Smooth muscle cell (in vitro differentiated cells): Measurements from ENCODE around the gene ESYT2. TPM values are rescaled to one million over a fixed set of nuclear protein-coding genes. Genes with fewer than 3 reads are reported as not detected.

Experiments used
- DNase-seq: peaks from one replicate; lab custom pipeline; 2025; ENCODE audit not compliant: unreplicated experiment; lab: John Stamatoyannopoulos, UW
- H2AFZ ChIP-seq: fragments of 200-600 bp; sonication (generic); 2 replicates; pipeline ENCODE4 v1.6.0; 2016; ENCODE audit warnings: antibody characterized with exemption, low read depth, mild to moderate bottlenecking
- H3F3A ChIP-seq: fragments of 200-600 bp; sonication (generic); 2 replicates; pipeline ENCODE4 v1.6.0; 2017; ENCODE audit warnings: antibody characterized with exemption, low read depth
- H3K27ac ChIP-seq: fragments of 200-600 bp; sonication (generic); 2 replicates; pipeline ENCODE4 v1.5.1; 2016; ENCODE audit warnings: low read depth, mild to moderate bottlenecking
- H3K27me3 ChIP-seq: fragments of 200-600 bp; sonication (generic); 2 replicates; pipeline ENCODE4 v1.6.1; 2016; ENCODE audit warnings: low read depth, mild to moderate bottlenecking
- H3K36me3 ChIP-seq: fragments of 200-600 bp; sonication (generic); 2 replicates; pipeline ENCODE4 v1.5.1; 2016; ENCODE audit warnings: low read depth
- H3K4me1 ChIP-seq: fragments of 200-600 bp; sonication (generic); 2 replicates; pipeline ENCODE4 v1.5.1; 2016; ENCODE audit warnings: low read depth
- H3K4me2 ChIP-seq: fragments of 200-600 bp; sonication (generic); 2 replicates; pipeline ENCODE4 v1.6.0; 2016; ENCODE audit warnings: mild to moderate bottlenecking
- H3K4me3 ChIP-seq: fragments of 200-600 bp; sonication (generic); 2 replicates; pipeline ENCODE4 v1.5.1; 2016; ENCODE audit warnings: mild to moderate bottlenecking
- H3K79me2 ChIP-seq: fragments of 200-600 bp; sonication (generic); 2 replicates; pipeline ENCODE4 v1.6.0; 2016; ENCODE audit warnings: low read depth, mild to moderate bottlenecking
- H3K9ac ChIP-seq: fragments of 200-600 bp; sonication (generic); 2 replicates; pipeline ENCODE4 v1.6.0; 2016; ENCODE audit warnings: low read depth
- H3K9me3 ChIP-seq: fragments of 200-600 bp; sonication (generic); replicated peaks from 2 replicates; pipeline ENCODE4 v1.5.1; 2016; ENCODE audit warnings: low read depth
- H4K20me1 ChIP-seq: fragments of 200-600 bp; sonication (generic); 2 replicates; pipeline ENCODE4 v1.6.0; 2016; ENCODE audit warnings: low read depth
- WGBS: methylation state at CpG from one replicate; pipeline ENCODE4 v1.1.7; 2016; ENCODE audit warnings: low lambda C conversion rate; 5-methylcytosine and 5-hydroxymethylcytosine counted together
- polyA plus RNA-seq: library from polyadenylated mRNA; unstranded; fragments of >200 nt; fragmentation: Nextera tagmentation; extraction: Ambion mirVana; gene quantifications from 2 replicates; pipeline ENCODE4 v1.2.1, GENCODE V29; 2016
- total RNA-seq: library from RNA; depleted of rRNA; stranded (reverse); fragments of >200 nt; gene quantifications from 2 replicates; pipeline ENCODE4 v1.2.3, GENCODE V29; 2014
- TF ChIP-seq, protein P1 (sequence below): fragments of 200-600 bp; sonication (generic); IDR thresholded peaks from 2 replicates; pipeline ENCODE4 v1.5.1; 2017; ENCODE audit warnings: borderline replicate concordance, mild to moderate bottlenecking, antibody characterized with exemption; ENCODE audit not compliant: insufficient read depth, poor library complexity, severe bottlenecking

ESYT2 gene
- total and polyA plus RNA-seq, 2 experiments from 2014 or later = 27.9 to 69.4 TPM

DNA sequence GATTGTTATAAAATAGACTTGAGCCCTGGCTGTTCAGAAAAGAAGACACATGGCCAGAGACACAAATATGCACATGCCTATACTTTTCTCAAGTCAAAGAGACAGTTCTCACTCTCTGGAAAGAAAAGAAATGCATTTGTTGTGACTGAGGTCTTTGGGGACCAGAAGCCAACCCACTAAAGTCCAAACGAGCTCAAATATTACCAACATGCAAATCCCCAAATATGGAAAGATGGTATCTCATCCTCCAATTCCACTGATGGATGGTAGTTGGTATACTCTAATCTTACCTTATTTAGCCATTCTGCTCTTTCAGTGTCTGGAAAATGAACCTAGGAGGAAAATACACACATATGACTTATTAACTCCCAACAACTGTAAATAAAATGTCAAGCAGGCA lies 30.6 kb downstream of the ESYT2 start:
- Histone ChIP-seq H3K27me3 (no peaks in the 10 kb centered on the region), H3K4me2 (no peak overlapping the region), H3K9ac (no peak overlapping the region), H3K4me3 (no peak overlapping the region), H4K20me1 (peaks cover 63% of the 10 kb centered on the region), H3K79me2 (peaks cover 68% of the 10 kb centered on the region), H2AFZ (no peak overlapping the region), H3K4me1 (no peaks in the 10 kb centered on the region), H3K36me3 (peaks cover 3% of the 10 kb centered on the region), H3K27ac (no peak overlapping the region), H3K9me3 (no peaks in the 10 kb centered on the region), H3F3A (no peaks in the 10 kb centered on the region)
- TF ChIP-seq, protein P1, sequence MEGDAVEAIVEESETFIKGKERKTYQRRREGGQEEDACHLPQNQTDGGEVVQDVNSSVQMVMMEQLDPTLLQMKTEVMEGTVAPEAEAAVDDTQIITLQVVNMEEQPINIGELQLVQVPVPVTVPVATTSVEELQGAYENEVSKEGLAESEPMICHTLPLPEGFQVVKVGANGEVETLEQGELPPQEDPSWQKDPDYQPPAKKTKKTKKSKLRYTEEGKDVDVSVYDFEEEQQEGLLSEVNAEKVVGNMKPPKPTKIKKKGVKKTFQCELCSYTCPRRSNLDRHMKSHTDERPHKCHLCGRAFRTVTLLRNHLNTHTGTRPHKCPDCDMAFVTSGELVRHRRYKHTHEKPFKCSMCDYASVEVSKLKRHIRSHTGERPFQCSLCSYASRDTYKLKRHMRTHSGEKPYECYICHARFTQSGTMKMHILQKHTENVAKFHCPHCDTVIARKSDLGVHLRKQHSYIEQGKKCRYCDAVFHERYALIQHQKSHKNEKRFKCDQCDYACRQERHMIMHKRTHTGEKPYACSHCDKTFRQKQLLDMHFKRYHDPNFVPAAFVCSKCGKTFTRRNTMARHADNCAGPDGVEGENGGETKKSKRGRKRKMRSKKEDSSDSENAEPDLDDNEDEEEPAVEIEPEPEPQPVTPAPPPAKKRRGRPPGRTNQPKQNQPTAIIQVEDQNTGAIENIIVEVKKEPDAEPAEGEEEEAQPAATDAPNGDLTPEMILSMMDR = no peak
- 89% methylated on average over 1 of the region's 1 CpG for WGBS
- no peak for DNase-seq

GRCh38 chr7:158796667-158797066 lies 32.6 kb downstream of the ESYT2 start:
- Histone ChIP-seq H3K4me1 (no peaks in the 10 kb centered on the region), H3F3A (no peaks in the 10 kb centered on the region), H3K9me3 (no peaks in the 10 kb centered on the region), H3K4me3 (no peak overlapping the region), H3K9ac (no peak overlapping the region), H3K79me2 (peaks cover 56% of the 10 kb centered on the region), H2AFZ (no peak overlapping the region), H3K27me3 (no peaks in the 10 kb centered on the region), H3K36me3 (peaks cover 12% of the 10 kb centered on the region), H3K4me2 (no peak overlapping the region), H4K20me1 (peaks cover 45% of the 10 kb centered on the region), H3K27ac (no peak overlapping the region)
- WGBS = 85% methylated on average over 14 of the region's 23 CpGs
- TF ChIP-seq, protein P1 = no peak
- DNase-seq = no peak

DNA sequence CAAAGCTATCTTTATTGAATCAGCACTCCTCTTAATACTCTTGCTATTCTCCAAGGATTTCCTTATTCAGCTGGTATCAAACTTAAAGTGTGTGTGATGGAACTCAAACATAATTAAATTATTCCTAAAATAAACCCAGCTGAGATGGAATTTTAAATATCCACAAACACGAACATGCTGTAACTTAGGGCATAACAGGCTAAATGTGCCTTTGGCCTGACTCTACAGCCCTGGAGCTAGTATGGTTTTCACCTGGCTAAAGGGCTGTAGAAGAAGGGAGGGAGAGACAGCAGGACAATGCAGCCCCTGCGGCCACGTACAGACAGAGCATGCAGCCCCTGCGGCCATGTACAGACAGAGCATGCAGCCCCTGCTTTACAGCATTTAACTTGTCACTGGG lies 34.0 kb downstream of the ESYT2 start:
- no peak overlapping the region for H3K27ac ChIP-seq
- no peaks in the 10 kb centered on the region for H3F3A ChIP-seq
- peaks cover 12% of the 10 kb centered on the region for H3K36me3 ChIP-seq
- H3K4me2 ChIP-seq = no peak overlapping the region
- peaks cover 42% of the 10 kb centered on the region for H3K79me2 ChIP-seq
- H3K4me1 ChIP-seq = no peaks in the 10 kb centered on the region
- no peak for DNase-seq
- TF ChIP-seq, protein P1 = no peak
- H3K4me3 ChIP-seq = no peak overlapping the region
- WGBS = 74% methylated on average over 4 of the region's 4 CpGs
- no peak overlapping the region for H2AFZ ChIP-seq
- no peak overlapping the region for H3K9ac ChIP-seq
- H3K9me3 ChIP-seq = no peaks in the 10 kb centered on the region
- no peaks in the 10 kb centered on the region for H3K27me3 ChIP-seq
- peaks cover 31% of the 10 kb centered on the region for H4K20me1 ChIP-seq

DNA sequence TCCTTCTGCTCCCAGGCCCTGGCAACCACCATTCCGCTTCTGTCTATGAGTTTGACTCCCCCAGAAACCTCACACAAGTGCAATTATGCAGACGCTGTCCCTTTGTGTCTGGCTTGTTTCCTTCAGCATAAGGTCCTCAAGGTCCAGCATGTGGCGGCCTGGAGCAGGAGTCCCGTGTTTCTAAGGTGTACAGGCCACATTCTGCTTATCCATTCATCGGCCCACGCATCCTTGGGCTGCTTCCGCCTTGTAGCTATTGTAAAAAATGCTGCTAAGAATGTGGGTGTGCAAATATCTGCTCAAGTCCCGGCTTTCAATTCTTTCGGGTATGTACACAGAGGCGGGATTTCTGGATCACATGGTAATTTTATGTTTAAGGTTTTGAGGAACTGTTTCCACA lies 38.2 kb downstream of the ESYT2 start:
- DNase-seq = no peak
- H3K4me2 ChIP-seq = no peak overlapping the region
- H4K20me1 ChIP-seq = peaks cover 12% of the 10 kb centered on the region
- no peaks in the 10 kb centered on the region for H3K4me1 ChIP-seq
- no peak overlapping the region for H3K4me3 ChIP-seq
- H3K79me2 ChIP-seq = peaks cover 15% of the 10 kb centered on the region
- TF ChIP-seq, protein P1 = no peak
- no peak overlapping the region for H3K9ac ChIP-seq
- 93% methylated on average over 10 of the region's 10 CpGs for WGBS
- H3K36me3 ChIP-seq = peaks cover 24% of the 10 kb centered on the region
- no peaks in the 10 kb centered on the region for H3K27me3 ChIP-seq
- no peaks in the 10 kb centered on the region for H3F3A ChIP-seq
- H3K9me3 ChIP-seq = no peaks in the 10 kb centered on the region
- H2AFZ ChIP-seq = no peak overlapping the region
- H3K27ac ChIP-seq = no peak overlapping the region
